Raji (cell line): ENCODE measurements around the gene KLHL25.

Source experiments
- POLR2A ChIP-seq: IDR thresholded peaks from 2 replicates; pipeline ENCODE4 v1.6.1; 2011; ENCODE audit warnings: low read depth, low read length, control low read depth; ENCODE audit not compliant: insufficient read depth

Gene KLHL25, protein sequence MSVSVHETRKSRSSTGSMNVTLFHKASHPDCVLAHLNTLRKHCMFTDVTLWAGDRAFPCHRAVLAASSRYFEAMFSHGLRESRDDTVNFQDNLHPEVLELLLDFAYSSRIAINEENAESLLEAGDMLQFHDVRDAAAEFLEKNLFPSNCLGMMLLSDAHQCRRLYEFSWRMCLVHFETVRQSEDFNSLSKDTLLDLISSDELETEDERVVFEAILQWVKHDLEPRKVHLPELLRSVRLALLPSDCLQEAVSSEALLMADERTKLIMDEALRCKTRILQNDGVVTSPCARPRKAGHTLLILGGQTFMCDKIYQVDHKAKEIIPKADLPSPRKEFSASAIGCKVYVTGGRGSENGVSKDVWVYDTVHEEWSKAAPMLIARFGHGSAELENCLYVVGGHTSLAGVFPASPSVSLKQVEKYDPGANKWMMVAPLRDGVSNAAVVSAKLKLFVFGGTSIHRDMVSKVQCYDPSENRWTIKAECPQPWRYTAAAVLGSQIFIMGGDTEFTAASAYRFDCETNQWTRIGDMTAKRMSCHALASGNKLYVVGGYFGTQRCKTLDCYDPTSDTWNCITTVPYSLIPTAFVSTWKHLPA

DNA sequence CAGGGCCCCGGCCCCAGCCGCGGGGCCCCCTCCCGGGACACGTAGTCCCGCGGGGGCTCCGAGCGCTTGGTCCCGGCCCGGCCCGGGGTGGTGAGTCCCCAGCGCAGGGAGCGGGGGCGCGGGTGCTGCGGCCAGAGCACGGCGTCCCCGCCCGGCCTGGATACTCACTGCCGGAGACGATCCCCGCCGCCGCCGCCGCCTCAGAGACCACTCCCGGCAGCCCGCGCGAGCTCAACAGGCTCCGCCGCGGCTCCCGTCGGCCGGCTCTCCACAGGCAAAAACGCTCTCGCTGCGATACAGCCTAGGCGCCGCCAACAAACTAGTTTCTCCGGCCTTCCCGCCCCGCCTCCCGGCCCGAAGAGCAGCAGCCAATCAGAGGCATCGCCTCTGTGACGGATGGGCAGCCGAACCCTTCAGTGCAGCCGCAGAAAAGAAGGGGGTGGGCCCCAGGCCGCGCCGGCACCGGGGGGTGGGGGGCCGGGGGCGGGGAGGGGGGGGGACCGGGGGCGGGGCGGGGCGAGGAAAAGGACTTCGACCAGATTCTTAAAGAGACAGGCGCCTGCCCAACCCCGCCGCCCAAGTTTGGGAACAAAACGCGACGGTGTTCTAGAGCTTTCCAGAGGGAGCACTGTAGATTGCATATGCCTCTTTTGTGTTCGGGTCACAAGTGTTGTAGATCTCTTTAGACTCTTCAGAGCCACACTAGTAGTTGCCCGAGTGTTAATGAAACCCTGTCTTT is at the start of gene KLHL25:
KLHL25 (minus strand) TSS at position 328 of the 739 bp plus-strand sequence. CDS start 25,115 bp downstream, outside the sequence.
- TF ChIP-seq POLR2A = peak; percentile 78

DNA sequence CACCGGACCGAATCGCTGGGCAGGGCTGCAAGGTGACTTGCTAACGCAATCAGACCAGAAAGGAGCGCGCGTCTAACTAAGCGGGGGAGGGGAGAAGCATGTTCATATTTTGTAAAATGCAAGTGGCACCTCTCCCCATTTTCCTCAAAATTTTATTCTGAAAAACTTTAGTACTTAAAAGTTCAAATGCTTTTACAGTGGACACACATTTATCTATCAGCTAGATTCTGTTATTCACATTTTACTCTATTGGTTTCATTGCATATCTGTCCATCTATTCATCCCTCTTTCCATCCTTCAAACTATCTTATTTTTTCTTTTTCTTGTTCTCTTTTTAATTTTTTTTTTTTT is 46.1 kb upstream of the KLHL25 start:
- no peak for TF ChIP-seq POLR2A

DNA sequence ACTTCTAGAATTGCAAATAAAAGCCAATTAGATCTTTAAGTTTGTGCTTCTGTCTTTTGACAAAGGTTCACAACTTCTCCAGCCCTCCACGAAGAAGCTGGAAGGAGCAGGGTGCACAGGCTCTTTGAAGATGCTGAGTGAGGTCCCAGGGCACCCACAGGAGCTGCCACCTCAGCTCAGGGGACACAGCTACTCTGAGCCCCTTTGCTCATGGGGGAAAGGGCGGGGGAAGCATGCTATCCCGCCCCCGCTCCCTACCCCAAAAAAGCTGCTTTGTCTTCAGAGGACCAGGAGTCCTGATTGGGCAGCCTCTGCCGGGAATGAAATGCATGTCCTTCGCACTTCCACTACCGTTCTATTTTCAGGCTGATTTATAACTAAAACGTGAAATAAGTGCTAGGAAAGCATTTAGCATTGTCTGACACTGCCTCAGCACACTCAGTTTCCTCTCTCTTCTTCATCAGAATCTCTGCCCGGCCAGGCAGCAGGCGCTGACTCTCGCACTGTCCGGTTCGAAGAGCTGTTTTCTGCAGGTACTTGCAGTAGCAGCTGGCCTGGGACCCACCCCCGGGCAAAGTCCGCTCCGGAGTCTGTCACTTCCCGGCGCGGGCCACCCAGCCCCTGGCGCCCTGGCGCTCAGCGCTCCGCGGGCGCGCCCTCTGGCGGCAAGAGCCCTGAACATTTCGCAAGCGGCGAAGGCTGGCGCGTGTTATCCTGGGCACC is 45.5 kb upstream of the KLHL25 start:
- TF ChIP-seq POLR2A = no peak

DNA sequence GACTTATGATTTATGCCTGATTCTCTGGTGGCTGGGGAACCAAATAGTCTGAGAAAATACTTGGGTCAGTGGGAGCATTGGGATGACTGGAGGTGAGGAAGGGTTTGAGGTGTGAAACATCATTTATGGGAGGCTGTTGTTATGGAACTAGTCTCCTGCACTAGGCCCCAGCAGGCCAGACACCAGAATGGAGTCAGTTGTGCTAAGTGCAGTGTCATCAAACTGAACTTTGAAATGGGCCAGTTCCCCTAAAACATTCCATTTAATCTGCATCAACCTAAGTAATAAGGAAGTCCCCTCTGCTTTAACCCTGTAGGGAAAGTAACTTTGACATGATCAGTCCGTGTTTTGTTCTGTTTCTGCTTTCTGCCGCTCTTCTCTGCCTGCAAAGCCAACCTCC is 44.9 kb upstream of the KLHL25 start:
- no peak for TF ChIP-seq POLR2A

DNA sequence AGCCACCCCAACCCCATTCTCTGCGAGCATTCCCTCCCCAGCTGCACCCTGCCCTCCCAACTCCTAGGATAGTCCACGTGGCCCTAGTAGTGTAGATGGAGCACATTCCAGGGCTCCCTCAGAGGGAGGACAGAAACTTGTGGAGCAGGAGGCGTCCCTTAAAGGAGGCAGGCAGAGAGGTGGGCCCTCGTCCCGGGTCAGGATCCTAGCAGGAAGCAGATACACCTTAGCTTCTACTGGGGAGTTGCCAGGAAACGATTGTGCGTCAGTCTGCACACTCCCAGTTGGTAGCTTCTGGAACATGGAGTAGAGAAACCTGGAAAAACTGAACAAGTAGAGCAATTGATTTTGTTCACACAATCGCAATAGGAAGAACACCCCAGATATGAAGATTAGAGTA is 43.9 kb upstream of the KLHL25 start:
- no peak for TF ChIP-seq POLR2A

DNA sequence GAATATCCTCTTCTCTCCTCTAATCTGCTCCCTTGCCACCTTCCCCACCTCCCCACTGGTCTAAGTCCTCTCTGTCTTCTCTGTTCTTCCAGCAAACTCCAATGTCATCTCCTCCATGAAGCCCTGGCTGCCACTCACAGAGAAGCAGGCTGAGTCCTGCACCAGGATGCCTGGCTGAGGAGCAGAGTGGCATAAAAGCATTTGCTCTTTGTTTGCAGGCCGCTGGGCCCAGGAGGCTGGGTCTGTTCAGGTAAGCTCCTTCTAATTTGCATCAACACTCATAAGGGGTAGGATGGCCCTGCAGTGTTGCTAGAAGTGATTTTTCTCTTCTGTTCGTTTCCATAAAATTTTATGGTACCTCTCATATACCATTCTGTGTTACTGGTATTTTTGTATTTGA is 43.2 kb upstream of the KLHL25 start:
- no peak for TF ChIP-seq POLR2A

DNA sequence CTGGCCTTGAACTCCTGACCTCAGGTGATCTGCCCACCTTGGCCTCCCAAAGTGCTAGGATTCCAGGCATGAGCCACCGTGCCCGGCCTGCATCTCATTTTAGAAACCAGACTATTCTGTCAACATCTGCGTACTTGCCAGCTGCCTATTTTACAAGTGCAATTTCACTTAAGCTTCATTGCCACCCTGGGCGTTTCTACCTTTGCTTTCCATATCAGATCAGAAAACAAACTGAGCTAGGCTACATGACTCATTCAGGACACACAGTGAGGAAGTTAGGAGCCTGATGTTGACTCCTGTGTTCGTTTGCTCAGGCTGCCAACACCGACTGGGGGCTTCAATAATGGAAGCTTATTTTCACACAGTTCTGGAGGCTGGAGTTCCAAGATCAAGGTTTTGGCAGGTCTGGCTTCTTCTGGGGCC is 42.3 kb upstream of the KLHL25 start:
- no peak for TF ChIP-seq POLR2A

DNA sequence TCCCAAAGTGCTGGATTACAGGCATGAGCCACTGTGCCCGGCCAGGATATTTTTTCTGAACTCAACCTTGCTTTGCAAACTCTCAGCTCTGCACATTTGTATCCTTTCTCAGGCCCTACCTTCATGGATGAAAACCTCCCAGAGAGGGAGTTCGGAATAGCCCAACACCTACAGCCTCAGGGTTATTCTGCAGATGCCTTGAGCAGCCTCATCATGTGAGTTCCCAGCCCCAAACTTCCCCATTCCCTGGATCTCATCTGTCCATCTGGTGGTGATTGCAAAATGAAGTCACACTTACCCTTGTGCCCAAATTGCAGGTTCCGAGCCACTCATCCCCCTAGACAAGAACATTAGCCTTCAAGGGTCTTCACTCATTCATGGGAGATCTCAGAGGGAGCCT is 39.9 kb upstream of the KLHL25 start:
- TF ChIP-seq POLR2A = no peak

DNA sequence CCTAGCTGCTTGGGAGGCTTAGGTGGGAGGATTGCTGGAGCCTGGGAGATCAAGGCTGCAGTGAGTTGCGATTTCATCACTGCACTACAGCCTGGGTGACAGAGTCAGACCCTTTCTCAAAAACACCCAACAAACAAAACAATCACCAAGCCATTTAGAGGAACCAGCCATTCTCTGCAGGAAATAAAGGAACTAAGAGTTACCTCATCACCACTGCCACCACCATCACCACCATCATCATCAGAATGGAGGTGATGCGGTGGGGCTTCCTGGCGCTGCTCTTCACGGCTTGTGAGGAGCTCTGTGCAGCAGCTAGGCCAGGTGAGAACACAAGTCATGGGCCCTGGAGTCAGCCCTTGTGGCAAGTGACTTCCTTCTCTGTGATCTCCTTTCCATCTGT is 37.7 kb upstream of the KLHL25 start:
- TF ChIP-seq POLR2A = no peak

DNA sequence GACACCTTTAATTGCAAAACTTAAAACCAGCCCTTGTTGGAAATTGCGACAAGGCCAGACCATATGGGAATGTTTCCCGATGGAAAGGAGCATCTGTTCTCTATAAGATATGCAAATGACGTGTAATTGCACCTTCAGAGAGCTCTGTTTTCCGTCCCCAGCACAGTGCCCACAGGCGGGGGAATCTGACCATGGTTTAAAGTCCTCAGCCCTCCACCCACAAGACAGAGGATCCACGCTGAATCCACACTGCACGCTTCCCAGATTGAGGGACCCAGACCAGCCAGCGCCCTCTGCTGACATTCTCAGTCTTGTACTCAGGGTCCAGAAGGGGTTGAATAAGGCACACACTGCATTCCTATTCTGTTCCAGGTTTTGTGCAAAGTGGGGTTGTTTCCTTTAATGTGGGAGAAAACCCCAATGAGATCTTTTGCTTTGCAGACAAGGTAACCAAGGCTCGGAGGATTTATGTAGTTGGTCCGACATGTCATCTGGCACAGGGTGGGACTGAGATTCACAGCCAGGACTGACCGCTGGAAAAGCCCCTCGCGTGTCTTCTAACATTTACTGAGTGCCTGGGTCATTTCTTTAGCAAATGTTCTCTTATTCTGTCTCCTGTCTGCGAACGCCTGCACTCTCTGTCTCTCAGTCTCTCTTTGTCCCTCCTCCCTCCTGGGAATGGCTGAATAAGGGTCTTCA is 36.8 kb upstream of the KLHL25 start:
- no peak for TF ChIP-seq POLR2A

DNA sequence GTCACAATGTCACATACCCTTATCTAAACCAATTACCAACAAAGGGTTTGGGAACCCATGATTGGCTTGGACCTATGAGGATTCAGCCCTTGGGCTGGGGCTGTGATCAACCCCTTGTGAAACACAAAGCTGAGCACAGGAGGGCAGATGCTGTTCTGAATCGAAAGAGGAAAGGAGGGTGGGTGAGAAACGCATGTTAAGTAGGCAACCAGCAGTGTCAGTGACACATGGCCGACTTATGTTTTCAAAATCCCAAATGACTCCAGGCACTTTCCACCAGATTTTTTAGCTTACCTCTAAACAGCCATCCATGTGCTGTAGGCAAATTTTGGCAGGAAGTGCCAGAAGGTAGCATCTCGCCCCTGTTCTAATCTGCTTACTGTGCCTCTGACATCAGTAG is 34.1 kb upstream of the KLHL25 start:
- TF ChIP-seq POLR2A = no peak

DNA sequence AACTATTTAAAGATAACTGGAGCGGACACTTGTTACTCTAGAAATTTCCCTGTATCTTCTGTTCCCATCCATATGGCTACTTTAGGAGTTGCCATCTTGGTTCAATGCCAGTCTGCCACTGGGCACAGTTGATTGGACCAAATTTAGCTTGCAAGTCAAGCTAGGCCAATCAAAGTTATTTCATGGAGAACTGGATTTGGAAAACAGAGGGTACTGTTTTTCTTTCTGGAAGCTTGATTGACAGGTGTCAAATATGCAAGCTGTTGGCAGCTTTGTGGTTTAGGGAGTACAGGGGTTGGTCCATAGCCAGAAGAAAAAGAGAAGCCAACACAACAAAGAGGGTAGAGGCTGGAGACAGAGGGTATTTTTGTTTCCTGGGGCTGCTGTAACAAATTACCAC is 33.4 kb upstream of the KLHL25 start:
- no peak for TF ChIP-seq POLR2A

DNA sequence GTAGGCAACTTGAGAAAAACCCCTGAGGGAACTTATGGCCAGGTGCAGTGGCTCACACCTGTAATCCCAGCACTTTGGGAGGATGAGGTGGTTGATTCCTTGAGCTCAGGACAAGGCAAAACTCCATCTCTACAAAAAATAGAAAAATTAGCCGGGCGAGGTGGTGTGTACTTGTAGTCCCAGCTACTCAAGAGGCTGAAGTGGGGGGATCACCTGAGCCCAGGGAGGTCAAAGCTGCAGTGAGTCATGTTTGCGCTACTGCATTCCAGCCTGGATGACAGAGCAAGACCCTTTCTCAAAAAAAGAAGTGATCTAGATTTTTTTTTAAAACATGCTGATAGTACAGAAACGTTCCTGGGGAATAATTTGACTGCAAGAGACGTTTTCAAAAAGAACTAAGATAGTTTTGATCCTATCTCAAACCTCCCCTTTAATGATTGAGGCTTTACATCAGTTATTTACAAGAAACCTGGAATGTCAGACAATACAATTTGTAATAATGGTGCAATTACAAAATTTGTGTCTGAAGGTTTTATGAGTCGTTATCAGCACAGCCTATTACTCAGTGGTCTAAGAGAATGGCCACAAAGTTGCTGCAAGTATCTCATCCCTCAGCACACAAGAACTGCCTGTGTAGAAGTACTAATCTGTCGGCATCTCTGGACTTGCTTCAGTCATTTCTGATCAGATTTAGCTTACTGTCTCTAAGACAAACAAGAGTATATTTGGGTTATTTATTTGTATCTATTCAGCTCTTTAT is 32.2 kb upstream of the KLHL25 start:
- no peak for TF ChIP-seq POLR2A

DNA sequence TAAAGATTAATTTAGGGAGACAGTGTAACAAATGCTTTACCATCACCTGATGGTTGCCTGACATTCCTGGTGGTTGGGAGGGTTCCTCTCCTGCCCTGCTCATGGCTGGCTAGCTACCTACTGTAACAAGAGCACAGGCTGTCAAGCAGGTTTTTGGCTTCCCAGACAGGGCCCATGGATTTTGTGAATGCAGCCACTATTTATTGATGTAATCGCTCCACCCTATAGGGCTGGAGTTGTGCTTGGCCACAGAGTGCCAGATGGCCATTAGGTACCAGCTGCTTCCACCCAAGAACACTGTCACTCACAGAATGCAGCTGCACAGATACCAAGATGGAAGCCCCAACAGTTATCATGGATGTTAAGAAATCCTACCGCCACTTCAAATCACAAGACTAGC is 31.0 kb upstream of the KLHL25 start:
- TF ChIP-seq POLR2A = no peak

DNA sequence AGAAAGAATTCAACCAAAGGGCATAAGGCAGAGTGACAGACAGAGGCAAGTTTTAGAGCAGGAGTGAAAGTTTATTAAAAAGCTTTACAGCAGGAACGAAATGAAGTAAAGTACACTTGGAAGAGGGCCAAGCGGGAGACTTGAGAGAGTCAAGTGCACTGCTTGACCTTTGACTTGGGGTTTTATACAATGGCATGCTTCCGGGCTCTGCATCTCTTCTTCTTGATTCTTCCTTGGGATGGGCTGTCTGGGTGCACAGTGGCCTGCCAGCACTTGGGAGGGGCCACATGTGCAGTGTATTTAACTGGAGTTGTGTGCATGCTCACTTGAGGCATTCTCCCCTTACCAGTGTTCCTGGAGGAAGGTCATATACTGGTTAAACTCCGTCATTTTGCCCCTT is 30.4 kb upstream of the KLHL25 start:
- no peak for TF ChIP-seq POLR2A

DNA sequence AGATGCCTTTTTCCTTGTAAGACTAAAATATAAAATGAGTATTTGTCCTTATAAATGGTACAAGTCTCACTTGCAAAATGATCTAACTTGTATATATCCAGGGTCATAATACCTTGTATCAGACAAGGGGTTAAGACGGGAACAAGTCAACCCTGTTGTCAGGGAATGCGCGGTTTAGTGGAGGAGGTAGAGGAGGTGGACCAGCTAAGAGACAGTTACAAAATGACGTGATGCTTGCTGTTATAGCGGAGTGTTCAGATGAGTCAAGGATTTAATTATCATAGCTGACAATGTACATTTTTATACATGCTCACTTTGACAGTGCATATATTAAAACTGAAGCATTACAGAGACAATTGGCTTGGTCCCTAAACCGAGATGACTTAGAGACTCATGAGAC is 26.8 kb upstream of the KLHL25 start:
- TF ChIP-seq POLR2A = no peak
